ENCODE data around the gene PAGE4.

Gene PAGE4

DNA sequence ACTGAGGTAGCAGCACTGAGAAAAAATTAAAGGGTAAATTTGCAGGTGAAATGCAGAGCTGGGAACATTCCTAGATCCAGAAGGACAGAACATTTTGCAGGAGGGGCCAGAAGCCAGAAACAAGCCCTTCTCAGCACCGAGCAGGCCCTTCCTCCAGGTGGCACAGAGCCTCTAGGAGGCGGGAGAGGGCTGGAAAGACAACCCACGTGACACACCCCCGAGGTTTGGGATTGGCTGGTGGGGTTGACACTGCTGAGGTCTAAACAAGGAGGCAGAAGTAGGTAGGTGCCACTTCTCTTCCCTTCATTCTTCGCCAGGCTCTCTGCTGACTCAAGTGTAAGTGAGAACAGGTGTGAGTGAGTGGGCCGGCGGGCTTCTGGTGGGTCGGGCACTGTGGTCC lies at the start of gene PAGE4:
Gene PAGE4, plus strand, starts transcription at position 288 of the 400 bp plus-strand sequence. CDS start 1,126 bp downstream, outside the sequence.
- Histone ChIP-seq H3K4me3 (ENCODE audit: low read length in 2 of 2) (no peak within 1 kb of the TSS), H3K9me3 (ENCODE audit: control insufficient read depth in 2 of 2, low read length in 2 of 2) (no peaks in the 10 kb centered on the region), H3K36me3 (ENCODE audit: control insufficient read depth in 2 of 2, insufficient read depth in 2 of 2, low read length in 2 of 2) (no peaks in the 10 kb centered on the region), H3K27ac (ENCODE audit: low read length) (no peak within 1 kb of the TSS), H3K9ac (ENCODE audit: low read length in 2 of 2) (no peak within 1 kb of the TSS), H3K4me1 (ENCODE audit: control insufficient read depth, insufficient read depth, low read length) (no peaks in the 10 kb centered on the region), H3K27me3 (ENCODE audit: control insufficient read depth in 1 of 2, insufficient read depth in 2 of 2, low read length in 2 of 2) (peaks cover 0 to 15% of the 10 kb centered on the region in 2 donors)

- Histone ChIP-seq H3K4me3 (ENCODE audit: low read length in 2 of 2) (no peak overlapping the region), H3K9ac (ENCODE audit: low read length in 2 of 2) (no peak overlapping the region), H3K4me1 (ENCODE audit: control insufficient read depth, insufficient read depth, low read length) (no peaks in the 10 kb centered on the region), H3K27ac (ENCODE audit: low read length) (no peak overlapping the region), H3K9me3 (ENCODE audit: control insufficient read depth in 2 of 2, low read length in 2 of 2) (no peaks in the 10 kb centered on the region), H3K36me3 (ENCODE audit: control insufficient read depth in 2 of 2, insufficient read depth in 2 of 2, low read length in 2 of 2) (no peaks in the 10 kb centered on the region), H3K27me3 (ENCODE audit: control insufficient read depth in 1 of 2, insufficient read depth in 2 of 2, low read length in 2 of 2) (peaks cover 0 to 2% of the 10 kb centered on the region in 2 donors)
Measured at GRCh38 chrX:49784747-49785280, 44.3 kb upstream of the PAGE4 start.

DNA sequence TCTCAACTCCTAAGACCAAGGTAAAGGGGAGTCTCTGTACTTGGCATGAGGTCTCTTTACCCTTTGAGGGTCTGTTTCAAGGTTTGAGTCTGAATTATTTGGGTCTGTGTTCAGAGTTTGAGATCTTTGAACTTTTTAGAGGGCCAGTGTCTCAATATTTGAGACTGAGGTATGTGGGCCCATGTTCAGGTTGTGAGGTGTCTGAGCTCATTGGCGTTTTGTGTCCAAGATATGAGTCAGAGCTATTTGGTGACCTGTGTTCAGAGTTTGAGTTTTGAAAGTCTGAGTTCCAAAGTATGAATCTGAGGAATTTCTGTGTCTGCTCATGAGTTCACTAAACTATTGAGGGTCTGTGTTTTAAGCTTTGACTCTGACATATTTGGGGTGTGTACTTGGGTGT lies 36.7 kb upstream of the PAGE4 start:
- H3K27me3 ChIP-seq (ENCODE audit: control insufficient read depth in 1 of 2, insufficient read depth in 2 of 2, low read length in 2 of 2), result peaks cover 0 to 8% of the 10 kb centered on the region in 2 donors
- H3K9ac ChIP-seq (ENCODE audit: low read length in 2 of 2), result no peak overlapping the region
- H3K36me3 ChIP-seq (ENCODE audit: control insufficient read depth in 2 of 2, insufficient read depth in 2 of 2, low read length in 2 of 2), result no peaks in the 10 kb centered on the region
- H3K4me1 ChIP-seq (ENCODE audit: control insufficient read depth, insufficient read depth, low read length), result no peaks in the 10 kb centered on the region
- H3K4me3 ChIP-seq (ENCODE audit: low read length in 2 of 2), result no peak overlapping the region
- no peaks in the 10 kb centered on the region for H3K9me3 ChIP-seq (ENCODE audit: control insufficient read depth in 2 of 2, low read length in 2 of 2)
- no peak overlapping the region for H3K27ac ChIP-seq (ENCODE audit: low read length)

DNA sequence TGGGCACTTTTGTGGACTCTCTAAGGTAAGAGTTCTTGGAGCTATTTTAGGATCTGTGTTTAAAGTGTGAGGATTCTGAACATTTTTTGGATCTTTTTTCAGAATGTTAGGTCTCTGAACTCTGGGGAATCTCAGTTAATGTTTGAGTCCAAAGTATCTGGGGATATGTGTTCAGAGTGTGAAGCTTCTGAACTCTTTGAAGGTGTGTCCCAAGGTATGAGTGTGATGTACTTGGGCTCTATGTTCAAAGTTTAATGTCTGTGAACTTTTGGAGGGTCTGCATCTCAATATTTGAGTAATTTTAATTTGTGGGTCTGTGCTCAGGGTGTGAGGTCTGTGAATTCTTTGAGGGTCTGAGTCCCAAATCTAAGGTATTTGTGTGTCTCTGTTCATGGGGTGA lies 35.4 kb upstream of the PAGE4 start:
- peaks cover 0 to 2% of the 10 kb centered on the region in 2 donors for H3K9me3 ChIP-seq (ENCODE audit: control insufficient read depth in 2 of 2, low read length in 2 of 2)
- peaks cover 0 to 8% of the 10 kb centered on the region in 2 donors for H3K27me3 ChIP-seq (ENCODE audit: control insufficient read depth in 1 of 2, insufficient read depth in 2 of 2, low read length in 2 of 2)
- H3K27ac ChIP-seq (ENCODE audit: low read length), result no peak overlapping the region
- no peaks in the 10 kb centered on the region for H3K36me3 ChIP-seq (ENCODE audit: control insufficient read depth in 2 of 2, insufficient read depth in 2 of 2, low read length in 2 of 2)
- no peaks in the 10 kb centered on the region for H3K4me1 ChIP-seq (ENCODE audit: control insufficient read depth, insufficient read depth, low read length)
- no peak overlapping the region for H3K4me3 ChIP-seq (ENCODE audit: low read length in 2 of 2)
- no peak overlapping the region for H3K9ac ChIP-seq (ENCODE audit: low read length in 2 of 2)

DNA sequence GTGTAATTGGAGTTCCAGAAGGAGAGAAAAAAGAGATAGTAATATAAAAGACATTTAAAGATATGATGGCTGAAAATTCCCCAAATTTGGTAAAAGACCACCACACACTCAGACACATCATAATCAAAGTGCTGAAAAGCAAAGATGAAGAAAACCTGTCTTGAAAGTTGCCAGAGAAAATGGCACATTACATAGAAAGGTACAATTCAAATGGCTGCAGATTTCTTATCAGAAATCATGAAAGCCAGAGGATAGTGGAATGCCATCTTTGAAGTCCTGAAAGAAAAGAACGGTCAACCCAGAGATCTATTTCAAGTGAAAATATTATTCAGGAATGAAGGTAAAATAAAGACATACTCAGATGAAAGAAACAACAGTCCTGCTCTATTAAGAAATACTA lies 29.3 kb upstream of the PAGE4 start:
- Histone ChIP-seq H3K9ac (ENCODE audit: low read length in 2 of 2) (no peak overlapping the region), H3K27me3 (ENCODE audit: control insufficient read depth in 1 of 2, insufficient read depth in 2 of 2, low read length in 2 of 2) (peaks cover 0 to 8% of the 10 kb centered on the region in 2 donors), H3K27ac (ENCODE audit: low read length) (no peak overlapping the region), H3K36me3 (ENCODE audit: control insufficient read depth in 2 of 2, insufficient read depth in 2 of 2, low read length in 2 of 2) (no peaks in the 10 kb centered on the region), H3K4me3 (ENCODE audit: low read length in 2 of 2) (no peak overlapping the region), H3K4me1 (ENCODE audit: control insufficient read depth, insufficient read depth, low read length) (no peaks in the 10 kb centered on the region), H3K9me3 (ENCODE audit: control insufficient read depth in 2 of 2, low read length in 2 of 2) (peaks cover 0 to 2% of the 10 kb centered on the region in 2 donors)

- no peaks in the 10 kb centered on the region for H3K4me1 ChIP-seq (ENCODE audit: control insufficient read depth, insufficient read depth, low read length)
- H3K9me3 ChIP-seq (ENCODE audit: control insufficient read depth in 2 of 2, low read length in 2 of 2), result peaks cover 0 to 8% of the 10 kb centered on the region in 2 donors
Measured at GRCh38 chrX:49809891-49810632, 19.0 kb upstream of the PAGE4 start.

GRCh38 chrX:49812177-49812576 lies 16.9 kb upstream of the PAGE4 start:
- H3K4me3 ChIP-seq (ENCODE audit: low read length in 2 of 2), result no peak overlapping the region
- no peak overlapping the region for H3K27ac ChIP-seq (ENCODE audit: low read length)
- no peaks in the 10 kb centered on the region for H3K4me1 ChIP-seq (ENCODE audit: control insufficient read depth, insufficient read depth, low read length)
- H3K9ac ChIP-seq (ENCODE audit: low read length in 2 of 2), result no peak overlapping the region
- peaks cover 0 to 11% of the 10 kb centered on the region in 2 donors for H3K9me3 ChIP-seq (ENCODE audit: control insufficient read depth in 2 of 2, low read length in 2 of 2)
- no peaks in the 10 kb centered on the region for H3K36me3 ChIP-seq (ENCODE audit: control insufficient read depth in 2 of 2, insufficient read depth in 2 of 2, low read length in 2 of 2)
- peaks cover 0 to 10% of the 10 kb centered on the region in 2 donors for H3K27me3 ChIP-seq (ENCODE audit: control insufficient read depth in 1 of 2, insufficient read depth in 2 of 2, low read length in 2 of 2)

More at GRCh38 chrX:49809891-49810632, 19.0 kb upstream of the PAGE4 start:
- no peaks in the 10 kb centered on the region for H3K36me3 ChIP-seq (ENCODE audit: control insufficient read depth in 2 of 2, insufficient read depth in 2 of 2, low read length in 2 of 2)
- H3K27me3 ChIP-seq (ENCODE audit: control insufficient read depth in 1 of 2, insufficient read depth in 2 of 2, low read length in 2 of 2), result peaks cover 0 to 7% of the 10 kb centered on the region in 2 donors
- no peak overlapping the region for H3K9ac ChIP-seq (ENCODE audit: low read length in 2 of 2)
- no peak overlapping the region for H3K4me3 ChIP-seq (ENCODE audit: low read length in 2 of 2)
- H3K27ac ChIP-seq (ENCODE audit: low read length), result no peak overlapping the region

- no peaks in the 10 kb centered on the region for H3K36me3 ChIP-seq (ENCODE audit: control insufficient read depth in 2 of 2, insufficient read depth in 2 of 2, low read length in 2 of 2)
- no peaks in the 10 kb centered on the region for H3K4me1 ChIP-seq (ENCODE audit: control insufficient read depth, insufficient read depth, low read length)
Measured at GRCh38 chrX:49816435-49816834, 12.7 kb upstream of the PAGE4 start.

GRCh38 chrX:49838374-49838773 lies 9.3 kb downstream of the PAGE4 start:
- H3K9me3 ChIP-seq (ENCODE audit: control insufficient read depth in 2 of 2, low read length in 2 of 2), result no peaks in the 10 kb centered on the region
- H3K27me3 ChIP-seq (ENCODE audit: control insufficient read depth in 1 of 2, insufficient read depth in 2 of 2, low read length in 2 of 2), result peaks cover 0 to 11% of the 10 kb centered on the region in 2 donors
- no peak overlapping the region for H3K27ac ChIP-seq (ENCODE audit: low read length)
- no peak overlapping the region for H3K9ac ChIP-seq (ENCODE audit: low read length in 2 of 2)
- H3K36me3 ChIP-seq (ENCODE audit: control insufficient read depth in 2 of 2, insufficient read depth in 2 of 2, low read length in 2 of 2), result no peaks in the 10 kb centered on the region
- no peaks in the 10 kb centered on the region for H3K4me1 ChIP-seq (ENCODE audit: control insufficient read depth, insufficient read depth, low read length)
- no peak overlapping the region for H3K4me3 ChIP-seq (ENCODE audit: low read length in 2 of 2)

More at GRCh38 chrX:49816435-49816834, 12.7 kb upstream of the PAGE4 start:
- H3K4me3 ChIP-seq (ENCODE audit: low read length in 2 of 2), result no peak overlapping the region
- H3K27me3 ChIP-seq (ENCODE audit: control insufficient read depth in 1 of 2, insufficient read depth in 2 of 2, low read length in 2 of 2), result peaks cover 0 to 5% of the 10 kb centered on the region in 2 donors
- no peak overlapping the region for H3K27ac ChIP-seq (ENCODE audit: low read length)
- no peak overlapping the region for H3K9ac ChIP-seq (ENCODE audit: low read length in 2 of 2)
- peaks cover 0 to 3% of the 10 kb centered on the region in 2 donors for H3K9me3 ChIP-seq (ENCODE audit: control insufficient read depth in 2 of 2, low read length in 2 of 2)

GRCh38 chrX:49840679-49841078 lies 11.6 kb downstream of the PAGE4 start:
- H3K36me3 ChIP-seq (ENCODE audit: control insufficient read depth in 2 of 2, insufficient read depth in 2 of 2, low read length in 2 of 2), result no peaks in the 10 kb centered on the region
- H3K4me1 ChIP-seq (ENCODE audit: control insufficient read depth, insufficient read depth, low read length), result no peaks in the 10 kb centered on the region
- H3K27me3 ChIP-seq (ENCODE audit: control insufficient read depth in 1 of 2, insufficient read depth in 2 of 2, low read length in 2 of 2), result peaks cover 0 to 16% of the 10 kb centered on the region in 2 donors
- H3K9me3 ChIP-seq (ENCODE audit: control insufficient read depth in 2 of 2, low read length in 2 of 2), result no peaks in the 10 kb centered on the region
- H3K9ac ChIP-seq (ENCODE audit: low read length in 2 of 2), result no peak overlapping the region
- no peak overlapping the region for H3K4me3 ChIP-seq (ENCODE audit: low read length in 2 of 2)
- no peak overlapping the region for H3K27ac ChIP-seq (ENCODE audit: low read length)

- Histone ChIP-seq H3K27ac (ENCODE audit: low read length) (no peak overlapping the region), H3K4me1 (ENCODE audit: control insufficient read depth, insufficient read depth, low read length) (no peaks in the 10 kb centered on the region), H3K9me3 (ENCODE audit: control insufficient read depth in 2 of 2, low read length in 2 of 2) (no peaks in the 10 kb centered on the region), H3K36me3 (ENCODE audit: control insufficient read depth in 2 of 2, insufficient read depth in 2 of 2, low read length in 2 of 2) (no peaks in the 10 kb centered on the region), H3K9ac (ENCODE audit: low read length in 2 of 2) (no peak overlapping the region), H3K27me3 (ENCODE audit: control insufficient read depth in 1 of 2, insufficient read depth in 2 of 2, low read length in 2 of 2) (peaks cover 0 to 11% of the 10 kb centered on the region in 2 donors), H3K4me3 (ENCODE audit: low read length in 2 of 2) (no peak overlapping the region)
Measured at GRCh38 chrX:49842621-49843020, 13.5 kb downstream of the PAGE4 start.
